Loucy (cell line): ENCODE measurements around the gene PRR29.

Source experiments
- EZH2phosphoT487 ChIP-seq: fragments of 200-600 bp; IDR thresholded peaks from 2 replicates; pipeline ENCODE4 v1.6.1; 2018; ENCODE audit warnings: antibody characterized with exemption, mild to moderate bottlenecking, moderate library complexity, borderline replicate concordance
- TF ChIP-seq, protein P1 (sequence below): fragments of 200-600 bp; sonication (generic); conservative IDR thresholded peaks from 2 replicates; pipeline ENCODE4 v1.5.1; 2014; ENCODE audit warnings: mild to moderate bottlenecking, antibody characterized with exemption, low read length

DNA sequence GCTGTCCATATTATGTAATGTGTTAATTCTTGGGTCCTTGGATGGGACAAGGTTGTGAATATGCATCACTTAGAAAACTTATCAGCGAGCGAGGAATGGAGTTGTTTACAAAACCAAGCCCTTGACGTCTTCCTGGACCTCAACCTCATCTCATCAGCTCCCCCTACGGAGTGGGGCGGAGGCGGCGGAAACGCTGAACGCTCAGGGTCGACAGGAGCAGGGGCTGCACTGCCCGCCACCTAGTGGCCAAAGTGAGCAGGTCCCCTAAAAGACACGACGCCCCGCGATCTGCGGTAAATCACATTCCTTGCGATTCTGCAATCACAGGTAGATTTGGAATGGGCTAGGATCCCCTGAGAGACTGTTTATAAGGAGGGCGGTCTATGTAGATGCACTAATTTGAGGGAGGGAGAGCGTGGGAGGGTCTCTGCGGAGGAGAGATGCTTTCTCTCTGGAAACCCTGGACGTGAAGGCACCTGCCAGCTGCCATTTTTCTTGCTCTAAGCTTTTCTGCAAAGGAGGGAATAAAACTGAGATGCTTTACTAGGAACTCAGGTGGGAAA, 27.7 kb downstream of the PRR29 start:
- no peak for TF ChIP-seq EZH2phosphoT487
- TF ChIP-seq, protein P1, sequence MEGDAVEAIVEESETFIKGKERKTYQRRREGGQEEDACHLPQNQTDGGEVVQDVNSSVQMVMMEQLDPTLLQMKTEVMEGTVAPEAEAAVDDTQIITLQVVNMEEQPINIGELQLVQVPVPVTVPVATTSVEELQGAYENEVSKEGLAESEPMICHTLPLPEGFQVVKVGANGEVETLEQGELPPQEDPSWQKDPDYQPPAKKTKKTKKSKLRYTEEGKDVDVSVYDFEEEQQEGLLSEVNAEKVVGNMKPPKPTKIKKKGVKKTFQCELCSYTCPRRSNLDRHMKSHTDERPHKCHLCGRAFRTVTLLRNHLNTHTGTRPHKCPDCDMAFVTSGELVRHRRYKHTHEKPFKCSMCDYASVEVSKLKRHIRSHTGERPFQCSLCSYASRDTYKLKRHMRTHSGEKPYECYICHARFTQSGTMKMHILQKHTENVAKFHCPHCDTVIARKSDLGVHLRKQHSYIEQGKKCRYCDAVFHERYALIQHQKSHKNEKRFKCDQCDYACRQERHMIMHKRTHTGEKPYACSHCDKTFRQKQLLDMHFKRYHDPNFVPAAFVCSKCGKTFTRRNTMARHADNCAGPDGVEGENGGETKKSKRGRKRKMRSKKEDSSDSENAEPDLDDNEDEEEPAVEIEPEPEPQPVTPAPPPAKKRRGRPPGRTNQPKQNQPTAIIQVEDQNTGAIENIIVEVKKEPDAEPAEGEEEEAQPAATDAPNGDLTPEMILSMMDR = peak; percentile 99
